Renal cortex interstitium (tissue), 11 donors: ENCODE results near the gene PNKP. TPM values are rescaled to one million over a fixed set of nuclear protein-coding genes. Genes with fewer than 3 reads are reported as not detected.

Experiments
- DNase-seq, 11 donors: peaks; one replicate each; pipeline ENCODE4 v3.0.0-alpha.2; 2013; ENCODE audit warnings: low read depth in 9 of 11, low spot score in 4 of 11; ENCODE audit errors: extremely low read depth in 1 of 11
- polyA plus RNA-seq, 3 donors: library from polyadenylated mRNA; unstranded; fragments of 120-200 nt; gene quantifications; one replicate each; pipeline ENCODE4 v1.2.1, GENCODE V29; 2013; ENCODE audit not compliant: insufficient read length in 3 of 3

PNKP gene
- polyA plus RNA-seq, 3 donors, result 41.8 to 93.0 (median 60.3) TPM

GRCh38 chr19:49864890-49865289 lies 2.5 kb downstream of the PNKP start:
- no peak for DNase-seq

GRCh38 chr19:49863935-49864320 lies 3.4 kb downstream of the PNKP start:
- no peak for DNase-seq

GRCh38 chr19:49863254-49863934 lies 4.0 kb downstream of the PNKP start:
- no peak for DNase-seq

- no peak for DNase-seq
These were observed 4.8 kb downstream of the PNKP start for GRCh38 chr19:49862391-49863253.

GRCh38 chr19:49861541-49862378 lies 5.6 kb downstream of the PNKP start:
- DNase-seq, result no peak

- DNase-seq, result no peak
These were observed 6.3 kb downstream of the PNKP start for GRCh38 chr19:49861107-49861506.

GRCh38 chr19:49860336-49861102 lies 6.9 kb downstream of the PNKP start:
- no peak for DNase-seq

GRCh38 chr19:49859682-49860335 lies 7.6 kb downstream of the PNKP start:
- no peak for DNase-seq

- no peak for DNase-seq
These were observed 9.0 kb downstream of the PNKP start for GRCh38 chr19:49858088-49858985.

GRCh38 chr19:49857838-49858087 lies 9.6 kb downstream of the PNKP start:
- no peak for DNase-seq

- no peak for DNase-seq
These were observed 10.1 kb downstream of the PNKP start for GRCh38 chr19:49857061-49857837.

GRCh38 chr19:49856574-49857021 lies 10.8 kb downstream of the PNKP start:
- no peak for DNase-seq

- no peak for DNase-seq
These were observed 11.5 kb downstream of the PNKP start for GRCh38 chr19:49855676-49856573.

GRCh38 chr19:49855277-49855675 lies 12.1 kb downstream of the PNKP start:
- DNase-seq, result no peak

- DNase-seq, result no peak
These were observed 12.8 kb downstream of the PNKP start for GRCh38 chr19:49854378-49855263.
